ENCODE measurements around the gene DMWD. TPM values are rescaled to one million over a fixed set of nuclear protein-coding genes. Genes with fewer than 3 reads are reported as not detected.

The DMWD gene
- total RNA-seq, 1 donor from 2014 or later, result 47.4 TPM

GRCh38 chr19:45790942-45791341 lies 1.7 kb downstream of the DMWD start:
- no peak for TF ChIP-seq CTCF (IDR thresholded peaks at IDR 0.05)
- H3K4me3 ChIP-seq, result no peak overlapping the region
- ATAC-seq (peak in 1 of 2 donors; percentile 32), DNase-seq (no peak)
- H3K4me1 ChIP-seq, result peaks cover 22% of the 10 kb centered on the region
- intact Hi-C loops (cut with DNase I), result no loop called here
- H3K27ac ChIP-seq, result no peak overlapping the region
- H3K27me3 ChIP-seq (ENCODE audit: low read depth), result peaks cover 10% of the 10 kb centered on the region
- H3K9me3 ChIP-seq, result no peaks in the 10 kb centered on the region
- H3K36me3 ChIP-seq, result peaks cover 49% of the 10 kb centered on the region

- TF ChIP-seq CTCF (IDR thresholded peaks at IDR 0.05), result no peak
- peaks cover 56% of the 10 kb centered on the region for H3K36me3 ChIP-seq
- DNase-seq, result no peak
- H3K27me3 ChIP-seq (ENCODE audit: low read depth), result peaks cover 23% of the 10 kb centered on the region
- ATAC-seq, result no peak
- no peak overlapping the region for H3K4me3 ChIP-seq
- H3K9me3 ChIP-seq, result no peaks in the 10 kb centered on the region
- no peak overlapping the region for H3K27ac ChIP-seq
- intact Hi-C loops (cut with DNase I), result no loop called here
- peaks cover 22% of the 10 kb centered on the region for H3K4me1 ChIP-seq
Observed at GRCh38 chr19:45789035-45789786, 3.4 kb downstream of the DMWD start.

DNA sequence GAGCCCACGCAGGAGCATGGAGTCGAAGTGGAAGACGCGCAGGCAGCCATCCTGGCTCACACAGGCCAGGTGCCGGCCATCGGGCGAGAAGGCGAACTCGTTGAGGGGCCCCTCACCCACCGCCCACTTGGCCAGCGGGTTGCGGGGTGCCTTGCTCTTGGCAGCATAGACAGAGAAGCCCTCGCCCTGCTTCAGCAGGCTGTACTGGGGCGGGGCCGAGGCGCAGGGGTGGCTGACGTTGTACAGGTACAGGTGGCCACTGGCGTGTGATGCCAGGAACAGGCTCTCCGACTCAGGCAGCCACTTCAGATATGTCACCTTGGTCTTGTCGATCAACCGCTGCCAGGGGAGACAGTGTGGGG lies 6.1 kb downstream of the DMWD start:
- ATAC-seq, result no peak
- H3K4me1 ChIP-seq, result peaks cover 18% of the 10 kb centered on the region

DNA sequence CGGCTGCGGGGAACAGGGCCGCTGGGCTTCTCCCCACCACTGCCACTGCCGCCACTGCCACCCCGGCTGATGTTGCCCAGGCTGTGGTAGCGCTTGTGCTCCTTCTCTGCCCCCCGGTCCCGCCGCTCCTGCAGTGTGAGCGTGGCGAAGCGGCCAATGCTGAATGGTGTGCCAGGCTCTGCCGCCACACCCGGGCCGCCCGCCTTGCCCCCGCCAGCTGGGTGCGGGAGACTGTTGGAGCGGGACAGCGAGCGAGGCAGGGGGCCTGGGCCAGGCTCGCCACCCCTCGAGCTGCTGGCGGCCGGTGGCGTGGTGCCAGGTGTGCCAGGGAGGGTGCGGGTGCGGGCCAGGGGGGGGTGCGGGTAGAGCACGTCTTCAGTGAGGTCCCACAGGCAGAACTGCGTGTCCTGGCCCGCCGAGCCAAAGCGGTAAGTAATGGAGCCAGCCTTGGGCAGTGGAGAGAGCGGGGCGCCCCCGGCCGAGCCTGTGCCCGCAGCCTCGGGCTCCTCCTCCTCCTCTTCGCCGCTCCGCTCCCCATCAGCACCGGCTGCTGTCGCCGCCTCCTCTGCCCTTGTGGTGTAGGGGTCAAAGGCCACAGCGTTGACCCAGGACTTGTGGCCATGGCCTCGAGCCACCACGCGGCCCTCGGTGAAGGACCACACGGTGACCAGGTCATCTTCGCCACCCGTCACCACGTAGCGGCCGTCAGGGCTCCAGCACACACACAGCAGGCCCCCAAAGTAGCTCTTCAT lies 6.7 kb downstream of the DMWD start:
- TF ChIP-seq CTCF (IDR thresholded peaks at IDR 0.05), result no peak
- Histone ChIP-seq H3K4me3 (no peak overlapping the region), H3K27me3 (ENCODE audit: low read depth) (peaks cover 27% of the 10 kb centered on the region), H3K4me1 (peaks cover 18% of the 10 kb centered on the region), H3K9me3 (no peaks in the 10 kb centered on the region), H3K27ac (peak overlapping the region; percentile 60), H3K36me3 (peaks cover 56% of the 10 kb centered on the region)
- no peak for DNase-seq
- ATAC-seq, result no peak
- intact Hi-C loops (cut with DNase I), result no loop called here

More for the DNA sequence above, 6.1 kb downstream of the DMWD start:
- H3K4me3 ChIP-seq, result no peak overlapping the region
- DNase-seq, result no peak
- intact Hi-C loops (cut with DNase I), result no loop called here
- H3K27me3 ChIP-seq (ENCODE audit: low read depth), result peaks cover 27% of the 10 kb centered on the region
- no peaks in the 10 kb centered on the region for H3K9me3 ChIP-seq
- TF ChIP-seq CTCF (IDR thresholded peaks at IDR 0.05), result no peak
- no peak overlapping the region for H3K27ac ChIP-seq
- peaks cover 56% of the 10 kb centered on the region for H3K36me3 ChIP-seq

DNA sequence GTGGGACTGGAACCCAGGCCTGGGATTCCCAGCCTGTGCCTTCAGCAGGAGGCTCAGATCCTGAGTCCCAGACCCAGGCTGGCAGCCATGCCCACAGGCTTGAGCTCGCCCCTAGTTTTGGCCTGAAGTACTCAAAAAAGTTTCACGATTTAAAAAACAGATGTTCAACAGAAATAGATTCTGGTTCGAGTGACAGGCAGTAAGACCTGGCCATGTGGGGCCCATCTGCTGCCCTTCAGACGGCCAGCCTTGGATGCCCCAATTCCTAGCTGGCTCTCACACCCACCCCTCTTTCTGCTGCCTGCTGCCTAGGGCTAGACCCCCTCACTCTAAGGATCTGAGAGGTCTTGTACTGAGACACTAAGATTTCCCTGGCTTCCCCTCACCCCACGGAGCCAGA lies 7.5 kb downstream of the DMWD start:
- Histone ChIP-seq H3K9me3 (no peaks in the 10 kb centered on the region), H3K27ac (peak overlapping the region; percentile 60), H3K4me3 (no peak overlapping the region), H3K4me1 (peaks cover 20% of the 10 kb centered on the region), H3K27me3 (ENCODE audit: low read depth) (peaks cover 27% of the 10 kb centered on the region), H3K36me3 (peaks cover 49% of the 10 kb centered on the region)
- no peak for ATAC-seq
- TF ChIP-seq CTCF (IDR thresholded peaks at IDR 0.05), result no peak
- intact Hi-C loops (cut with DNase I), result no loop called here
- no peak for DNase-seq
